HL-60 (cell line): Measurements from ENCODE around the gene GPR171.

Experiments
- CTCF ChIP-seq: IDR thresholded peaks from one replicate; pipeline ENCODE4 v1.5.1; 2011; ENCODE audit warnings: low read length, control low read depth, inconsistent platforms; ENCODE audit not compliant: insufficient read depth
- GABPA ChIP-seq: IDR thresholded peaks from 2 replicates; pipeline ENCODE4 v1.6.1; 2012; ENCODE audit warnings: low read depth
- POLR2AphosphoS5 ChIP-seq: IDR thresholded peaks from 2 replicates; pipeline ENCODE4 v1.6.1; 2012; ENCODE audit warnings: low read depth

- TF ChIP-seq CTCF (no peak), POLR2AphosphoS5 (no peak), GABPA (no peak)
Observed at GRCh38 chr3:151236736-151237135, 33.7 kb upstream of the GPR171 start.
